Measurements from ENCODE around the gene SPRTN. TPM values are rescaled to one million over a fixed set of nuclear protein-coding genes. Genes with fewer than 3 reads are reported as not detected.

The SPRTN gene
- total and polyA plus RNA-seq, 2 donors (not counting 1 experiment from before 2014, with no cell fraction given) = 3.5 to 13.4 TPM

DNA sequence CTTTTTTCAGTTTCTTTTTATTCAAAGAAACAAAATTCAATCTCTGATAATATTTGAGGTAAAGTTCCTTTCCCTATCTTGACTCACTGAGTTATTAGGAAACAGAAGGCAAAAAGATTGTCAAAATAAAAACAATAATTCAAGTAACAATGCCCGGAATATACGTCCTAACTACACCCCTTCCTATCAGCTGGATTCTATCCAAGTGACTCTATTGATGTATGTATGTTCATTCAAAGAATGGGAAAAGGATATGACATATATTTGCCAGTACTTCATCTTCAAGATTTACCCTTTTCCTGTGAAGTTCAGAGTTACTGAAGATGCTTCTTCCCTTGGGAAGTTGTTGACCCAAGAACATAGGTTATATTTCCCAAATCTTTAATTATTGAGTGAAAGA lies 13.7 kb downstream of the SPRTN start:
- Histone ChIP-seq H3K4me3 (ENCODE audit: control extremely low read depth in 1 of 5, extremely low read depth in 1 of 5, insufficient read depth in 1 of 5, low read depth in 2 of 5, low read length in 4 of 5) (no peak overlapping the region), H3K9me3 (ENCODE audit: control extremely low read depth in 1 of 3, control insufficient read depth in 2 of 3, insufficient read depth in 1 of 3, low read length in 2 of 3) (no peaks in the 10 kb centered on the region), H2AFZ (ENCODE audit: insufficient read depth, low read depth, low read length, poor library complexity, severe bottlenecking) (no peak overlapping the region), H3K4me2 (replicated peaks; ENCODE audit: low read depth, low read length, poor library complexity, severe bottlenecking) (no peak overlapping the region), H3K27ac (ENCODE audit: low read length in 2 of 2) (no peak overlapping the region), H3K36me3 (replicated peaks in 1 of 2; ENCODE audit: control extremely low read depth in 1 of 2, control insufficient read depth in 1 of 2, extremely low read depth in 1 of 2, insufficient read depth in 2 of 2, low read length in 1 of 2) (peaks cover 2 to 54% of the 10 kb centered on the region in 2 experiments), H3K9ac (ENCODE audit: low read length) (no peak overlapping the region), H4K20me1 (ENCODE audit: control insufficient read depth, insufficient read depth, low read length, poor library complexity, severe bottlenecking) (no peaks in the 10 kb centered on the region), H3K79me2 (ENCODE audit: control insufficient read depth, insufficient read depth, low read length) (peaks cover 4% of the 10 kb centered on the region), H3K4me1 (ENCODE audit: control insufficient read depth in 2 of 2, insufficient read depth in 2 of 2, low read length in 2 of 2) (no peaks in the 10 kb centered on the region), H3K27me3 (replicated peaks in 1 of 4; ENCODE audit: control extremely low read depth in 1 of 4, control insufficient read depth in 3 of 4, insufficient read depth in 4 of 4, low read length in 3 of 4) (no peaks in the 10 kb centered on the region)
- CTCF ChIA-PET = interaction anchor here (1.1 kb wide), 1 partner anchor 252 kb away, joined by 3 read pairs; no protein-coding TSS in a partner anchor
- DNase-seq = no peak
- WGBS (ENCODE audit: insufficient coverage) = no CpG with 5 or more reads among the region's 2 CpGs
- Mint-ChIP-seq H3K27me3 (no peaks in the 10 kb centered on the region), H3K4me1 (no peaks in the 10 kb centered on the region), H3K9me3 (ENCODE audit: insufficient read depth) (no peaks in the 10 kb centered on the region), H3K27ac (no peak overlapping the region), H3K4me3 (no peak overlapping the region)
- ATAC-seq (ENCODE audit: low read depth) = no peak
- intact Hi-C loops (cut with micrococcal nuclease) = no loop called here
- TF ChIP-seq, protein P1, sequence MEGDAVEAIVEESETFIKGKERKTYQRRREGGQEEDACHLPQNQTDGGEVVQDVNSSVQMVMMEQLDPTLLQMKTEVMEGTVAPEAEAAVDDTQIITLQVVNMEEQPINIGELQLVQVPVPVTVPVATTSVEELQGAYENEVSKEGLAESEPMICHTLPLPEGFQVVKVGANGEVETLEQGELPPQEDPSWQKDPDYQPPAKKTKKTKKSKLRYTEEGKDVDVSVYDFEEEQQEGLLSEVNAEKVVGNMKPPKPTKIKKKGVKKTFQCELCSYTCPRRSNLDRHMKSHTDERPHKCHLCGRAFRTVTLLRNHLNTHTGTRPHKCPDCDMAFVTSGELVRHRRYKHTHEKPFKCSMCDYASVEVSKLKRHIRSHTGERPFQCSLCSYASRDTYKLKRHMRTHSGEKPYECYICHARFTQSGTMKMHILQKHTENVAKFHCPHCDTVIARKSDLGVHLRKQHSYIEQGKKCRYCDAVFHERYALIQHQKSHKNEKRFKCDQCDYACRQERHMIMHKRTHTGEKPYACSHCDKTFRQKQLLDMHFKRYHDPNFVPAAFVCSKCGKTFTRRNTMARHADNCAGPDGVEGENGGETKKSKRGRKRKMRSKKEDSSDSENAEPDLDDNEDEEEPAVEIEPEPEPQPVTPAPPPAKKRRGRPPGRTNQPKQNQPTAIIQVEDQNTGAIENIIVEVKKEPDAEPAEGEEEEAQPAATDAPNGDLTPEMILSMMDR (IDR thresholded peaks at IDR 0.05) = no peak
- no peak for TF ChIP-seq EZH2 (IDR thresholded peaks at IDR 0.05; ENCODE audit: borderline replicate concordance, insufficient read depth, low read depth, low read length, poor library complexity, severe bottlenecking)
- POLR2A ChIA-PET = no interaction called here

DNA sequence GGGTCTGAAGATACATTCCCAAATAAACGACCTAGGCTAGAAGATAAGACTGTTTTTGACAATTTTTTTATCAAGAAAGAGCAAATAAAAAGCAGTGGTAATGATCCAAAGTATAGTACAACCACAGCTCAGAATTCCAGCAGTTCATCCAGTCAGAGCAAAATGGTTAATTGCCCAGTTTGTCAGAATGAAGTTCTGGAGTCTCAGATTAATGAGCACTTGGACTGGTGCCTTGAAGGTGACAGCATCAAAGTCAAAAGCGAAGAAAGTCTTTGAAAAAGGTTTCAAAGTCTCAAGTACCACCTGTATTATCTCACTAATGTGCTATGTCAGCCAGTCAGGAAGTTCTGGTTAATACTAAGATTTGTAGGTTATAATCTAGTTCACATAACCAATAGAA lies 15.0 kb downstream of the SPRTN start:
- WGBS (ENCODE audit: insufficient coverage) = no CpG with 5 or more reads among the region's 2 CpGs
- Histone ChIP-seq H3K9ac (ENCODE audit: low read length) (no peak overlapping the region), H3K27ac (ENCODE audit: low read length in 2 of 2) (no peak overlapping the region), H3K4me1 (ENCODE audit: control insufficient read depth in 2 of 2, insufficient read depth in 2 of 2, low read length in 2 of 2) (peaks cover 0 to 3% of the 10 kb centered on the region in 2 donors), H3K4me3 (ENCODE audit: control extremely low read depth in 1 of 5, extremely low read depth in 1 of 5, insufficient read depth in 1 of 5, low read depth in 2 of 5, low read length in 4 of 5) (no peak overlapping the region), H3K9me3 (ENCODE audit: control extremely low read depth in 1 of 3, control insufficient read depth in 2 of 3, insufficient read depth in 1 of 3, low read length in 2 of 3) (no peaks in the 10 kb centered on the region), H3K36me3 (replicated peaks in 1 of 2; ENCODE audit: control extremely low read depth in 1 of 2, control insufficient read depth in 1 of 2, extremely low read depth in 1 of 2, insufficient read depth in 2 of 2, low read length in 1 of 2) (peaks cover 2 to 49% of the 10 kb centered on the region in 2 experiments), H3K4me2 (replicated peaks; ENCODE audit: low read depth, low read length, poor library complexity, severe bottlenecking) (no peak overlapping the region), H3K79me2 (ENCODE audit: control insufficient read depth, insufficient read depth, low read length) (no peaks in the 10 kb centered on the region), H2AFZ (ENCODE audit: insufficient read depth, low read depth, low read length, poor library complexity, severe bottlenecking) (no peak overlapping the region), H3K27me3 (replicated peaks in 1 of 4; ENCODE audit: control extremely low read depth in 1 of 4, control insufficient read depth in 3 of 4, insufficient read depth in 4 of 4, low read length in 3 of 4) (no peaks in the 10 kb centered on the region), H4K20me1 (ENCODE audit: control insufficient read depth, insufficient read depth, low read length, poor library complexity, severe bottlenecking) (no peaks in the 10 kb centered on the region)
- no peaks in the 10 kb centered on the region for H3K9me3 Mint-ChIP-seq (ENCODE audit: insufficient read depth)
- H3K27ac Mint-ChIP-seq = no peak overlapping the region
- H3K4me3 Mint-ChIP-seq = no peak overlapping the region
- POLR2A ChIA-PET = no interaction called here
- intact Hi-C loops (cut with micrococcal nuclease) = no loop called here
- DNase-seq (no peak), ATAC-seq (ENCODE audit: low read depth) (no peak)
- H3K27me3 Mint-ChIP-seq = no peaks in the 10 kb centered on the region
- CTCF ChIA-PET = no interaction called here
- H3K4me1 Mint-ChIP-seq = peaks cover 7% of the 10 kb centered on the region
- TF ChIP-seq EZH2 (IDR thresholded peaks at IDR 0.05; ENCODE audit: borderline replicate concordance, insufficient read depth, low read depth, low read length, poor library complexity, severe bottlenecking) = no peak
- TF ChIP-seq, protein P1 (IDR thresholded peaks at IDR 0.05) = no peak
